A549 treated with AZD9567 at 1 μM for 4 hours (cell line): ENCODE data around the gene SPNS3. TPM values are rescaled to one million over a fixed set of nuclear protein-coding genes. Genes with fewer than 3 reads are reported as not detected.

Experiments
- total RNA-seq: library from RNA; stranded (reverse); fragments of 200-300 nt; extraction: Qiagen RNA extraction; gene quantifications from 5 replicates; pipeline ENCODE4 v1.2.3, GENCODE V29; 2022; ENCODE audit not compliant: insufficient read depth

Gene SPNS3
- 0.06 TPM in 1 of 5 replicates, not detected in the others for total RNA-seq

GRCh38 chr17:4433515-4434031 is at the start of gene SPNS3:
TSS of gene SPNS3 (plus strand) at chr17:4433940. CDS start at chr17:4433968, 28 bp downstream.

GRCh38 chr17:4498461-4499397 is 65.0 kb downstream of the SPNS3 start, which contains the start of gene SPNS2:
TSS of gene SPNS2 (plus strand) at chr17:4498881. CDS start at chr17:4499048, 167 bp downstream.

Other genes starting within 250 kb of the SPNS3 start
- 30.4 to 37.2 TPM (median 34.5 TPM) in 5 replicates for gene ANKFY1, start 170.0 kb upstream of the SPNS3 start, total RNA-seq
- gene UBE2G1, start 67.3 kb upstream of the SPNS3 start, total RNA-seq: 78.4 to 85.3 TPM (median 83.8 TPM) in 5 replicates
- gene SPNS2, start 64.9 kb downstream of the SPNS3 start, total RNA-seq: 3.8 to 12.9 TPM (median 10.5 TPM) in 5 replicates
- gene MYBBP1A, start 121.4 kb downstream of the SPNS3 start, total RNA-seq: 81.1 to 113 TPM (median 101 TPM) in 5 replicates
- gene GGT6, start 126.6 kb downstream of the SPNS3 start, total RNA-seq: not detected in 5 replicates
- gene SMTNL2, start 150.6 kb downstream of the SPNS3 start, total RNA-seq: 0.25 to 0.81 TPM (median 0.39 TPM) in 4 of 5 replicates, not detected in the other
- 0.08 to 0.19 TPM (median 0.13 TPM) in 4 of 5 replicates, not detected in the other for gene ALOX15, start 207.7 kb downstream of the SPNS3 start, total RNA-seq